HG03159 (cell line): ENCODE measurements around the gene PKN2.

ENCODE experiments used
- ATAC-seq: cut with Tn5 transposase; IDR thresholded peaks from one replicate; pipeline ENCODE4 v1.9.1; 2021; ENCODE audit warnings: mild to moderate bottlenecking, moderate library complexity; ENCODE audit not compliant: unreplicated experiment

Gene PKN2

GRCh38 chr1:88731475-88732269 lies 47.6 kb downstream of the PKN2 start:
- ATAC-seq, result no peak

- no peak for ATAC-seq
Observed at GRCh38 chr1:88735382-88735781, 51.3 kb downstream of the PKN2 start.

- no peak for ATAC-seq
Observed at GRCh38 chr1:88735909-88736308, 51.8 kb downstream of the PKN2 start.

GRCh38 chr1:88736633-88737248 lies 52.7 kb downstream of the PKN2 start:
- no peak for ATAC-seq

GRCh38 chr1:88737338-88737927 lies 53.4 kb downstream of the PKN2 start:
- ATAC-seq, result no peak

- ATAC-seq, result no peak
Observed at GRCh38 chr1:88740784-88741183, 56.7 kb downstream of the PKN2 start.

GRCh38 chr1:88741413-88741812 lies 57.3 kb downstream of the PKN2 start:
- ATAC-seq, result no peak

- ATAC-seq, result no peak
Observed at GRCh38 chr1:88742531-88742930, 58.5 kb downstream of the PKN2 start.

- ATAC-seq, result no peak
Observed at GRCh38 chr1:88744142-88744541, 60.1 kb downstream of the PKN2 start.

GRCh38 chr1:88746916-88747315 lies 62.8 kb downstream of the PKN2 start:
- ATAC-seq, result no peak

GRCh38 chr1:88751714-88752113 lies 67.6 kb downstream of the PKN2 start:
- ATAC-seq, result no peak

GRCh38 chr1:88753506-88753905 lies 69.4 kb downstream of the PKN2 start:
- no peak for ATAC-seq

GRCh38 chr1:88763649-88764406 lies 79.8 kb downstream of the PKN2 start:
- ATAC-seq, result no peak

- ATAC-seq, result no peak
Observed at GRCh38 chr1:88768187-88768586, 84.1 kb downstream of the PKN2 start.

GRCh38 chr1:88768816-88769215 lies 84.7 kb downstream of the PKN2 start:
- no peak for ATAC-seq

- no peak for ATAC-seq
Observed at GRCh38 chr1:88773540-88774150, 89.6 kb downstream of the PKN2 start.

- ATAC-seq, result no peak
Observed at GRCh38 chr1:88774151-88774556, 90.1 kb downstream of the PKN2 start.

GRCh38 chr1:88777604-88778149 lies 93.6 kb downstream of the PKN2 start:
- ATAC-seq, result no peak

- no peak for ATAC-seq
Observed at GRCh38 chr1:88779880-88780279, 95.8 kb downstream of the PKN2 start.

- ATAC-seq, result no peak
Observed at GRCh38 chr1:88780485-88780884, 96.4 kb downstream of the PKN2 start.

GRCh38 chr1:88783145-88783544 lies 99.1 kb downstream of the PKN2 start:
- no peak for ATAC-seq
